ENCODE measurements around the gene SNCAIP. TPM values are rescaled to one million over a fixed set of nuclear protein-coding genes. Genes with fewer than 3 reads are reported as not detected.

SNCAIP gene
- total and polyA plus RNA-seq, 7 donors: 0.18 to 0.87 (median 0.38) TPM

DNA sequence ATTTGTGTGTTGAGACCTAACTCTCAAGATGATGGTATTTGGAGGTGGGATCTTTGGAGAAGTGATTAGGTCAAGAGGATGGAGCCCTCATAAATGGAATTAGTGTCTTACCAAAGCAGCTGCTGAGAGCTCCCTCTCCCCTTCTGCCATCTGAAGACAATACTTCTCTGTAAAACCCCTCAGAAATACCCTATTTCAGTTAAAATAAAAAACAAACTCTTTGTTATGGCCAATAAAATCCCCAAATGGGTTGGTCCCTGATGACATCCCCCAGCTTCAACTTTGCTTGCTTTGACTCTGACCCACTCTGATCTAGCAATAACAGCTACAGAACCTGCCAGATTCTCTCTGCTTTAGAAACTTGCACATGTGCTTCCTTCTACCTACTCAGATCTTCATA, 100.9 kb downstream of the SNCAIP start:
- no peak for DNase-seq
- TF ChIP-seq, protein P1, sequence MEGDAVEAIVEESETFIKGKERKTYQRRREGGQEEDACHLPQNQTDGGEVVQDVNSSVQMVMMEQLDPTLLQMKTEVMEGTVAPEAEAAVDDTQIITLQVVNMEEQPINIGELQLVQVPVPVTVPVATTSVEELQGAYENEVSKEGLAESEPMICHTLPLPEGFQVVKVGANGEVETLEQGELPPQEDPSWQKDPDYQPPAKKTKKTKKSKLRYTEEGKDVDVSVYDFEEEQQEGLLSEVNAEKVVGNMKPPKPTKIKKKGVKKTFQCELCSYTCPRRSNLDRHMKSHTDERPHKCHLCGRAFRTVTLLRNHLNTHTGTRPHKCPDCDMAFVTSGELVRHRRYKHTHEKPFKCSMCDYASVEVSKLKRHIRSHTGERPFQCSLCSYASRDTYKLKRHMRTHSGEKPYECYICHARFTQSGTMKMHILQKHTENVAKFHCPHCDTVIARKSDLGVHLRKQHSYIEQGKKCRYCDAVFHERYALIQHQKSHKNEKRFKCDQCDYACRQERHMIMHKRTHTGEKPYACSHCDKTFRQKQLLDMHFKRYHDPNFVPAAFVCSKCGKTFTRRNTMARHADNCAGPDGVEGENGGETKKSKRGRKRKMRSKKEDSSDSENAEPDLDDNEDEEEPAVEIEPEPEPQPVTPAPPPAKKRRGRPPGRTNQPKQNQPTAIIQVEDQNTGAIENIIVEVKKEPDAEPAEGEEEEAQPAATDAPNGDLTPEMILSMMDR (IDR thresholded peaks at IDR 0.05): no peak
- no peak for ATAC-seq
- Histone ChIP-seq H3K4me1 (no peaks in the 10 kb centered on the region), H3K27me3 (ENCODE audit: insufficient read depth in 3 of 3, low read length in 2 of 3) (no peaks in the 10 kb centered on the region), H3K4me3 (no peak overlapping the region), H3K36me3 (ENCODE audit: insufficient read depth in 1 of 2, low read depth in 1 of 2) (no peaks in the 10 kb centered on the region), H3K27ac (no peak overlapping the region), H3K9me3 (no peaks in the 10 kb centered on the region)
- intact Hi-C loops (cut with DNase I): loop anchor here in 1 of 2 donors (10.0 kb wide), 1 partner anchor 218 kb away; no protein-coding TSS in a partner anchor

DNA sequence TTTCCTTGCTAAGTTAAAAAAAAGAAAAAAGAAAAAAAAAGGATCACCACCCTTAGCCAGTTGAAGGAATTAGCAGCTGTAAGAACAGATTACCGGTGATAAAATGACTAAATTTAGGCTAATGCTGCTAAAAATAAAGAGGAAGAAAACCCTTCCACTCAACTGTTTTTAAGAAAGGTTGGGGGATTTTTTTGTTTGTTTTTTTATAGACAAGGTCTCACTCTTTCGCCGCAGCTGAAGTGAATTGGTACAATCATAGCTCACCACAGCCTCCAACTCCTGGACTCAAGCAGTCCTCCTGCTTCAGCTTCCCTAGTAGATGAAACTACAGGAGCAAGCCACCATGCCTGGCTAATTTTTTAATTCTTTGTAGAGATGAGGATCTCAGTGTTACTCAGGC, 101.7 kb downstream of the SNCAIP start:
- H3K27ac ChIP-seq: no peak overlapping the region
- WGBS, 3 donors: 74 to 78% (median 75%) methylated on average over 3 of the region's 3 CpGs
- ATAC-seq (no peak), DNase-seq (no peak)
- TF ChIP-seq, protein P1 (IDR thresholded peaks at IDR 0.05): no peak
- H3K4me3 ChIP-seq: no peak overlapping the region
- H3K9me3 ChIP-seq: no peaks in the 10 kb centered on the region
- H3K36me3 ChIP-seq (ENCODE audit: insufficient read depth in 1 of 2, low read depth in 1 of 2): no peaks in the 10 kb centered on the region
- intact Hi-C loops (cut with DNase I): loop anchor here in 1 of 2 donors (10.0 kb wide), 1 partner anchor 219 kb away; no protein-coding TSS in a partner anchor
- H3K27me3 ChIP-seq (ENCODE audit: insufficient read depth in 3 of 3, low read length in 2 of 3): no peaks in the 10 kb centered on the region
- no peaks in the 10 kb centered on the region for H3K4me1 ChIP-seq

DNA sequence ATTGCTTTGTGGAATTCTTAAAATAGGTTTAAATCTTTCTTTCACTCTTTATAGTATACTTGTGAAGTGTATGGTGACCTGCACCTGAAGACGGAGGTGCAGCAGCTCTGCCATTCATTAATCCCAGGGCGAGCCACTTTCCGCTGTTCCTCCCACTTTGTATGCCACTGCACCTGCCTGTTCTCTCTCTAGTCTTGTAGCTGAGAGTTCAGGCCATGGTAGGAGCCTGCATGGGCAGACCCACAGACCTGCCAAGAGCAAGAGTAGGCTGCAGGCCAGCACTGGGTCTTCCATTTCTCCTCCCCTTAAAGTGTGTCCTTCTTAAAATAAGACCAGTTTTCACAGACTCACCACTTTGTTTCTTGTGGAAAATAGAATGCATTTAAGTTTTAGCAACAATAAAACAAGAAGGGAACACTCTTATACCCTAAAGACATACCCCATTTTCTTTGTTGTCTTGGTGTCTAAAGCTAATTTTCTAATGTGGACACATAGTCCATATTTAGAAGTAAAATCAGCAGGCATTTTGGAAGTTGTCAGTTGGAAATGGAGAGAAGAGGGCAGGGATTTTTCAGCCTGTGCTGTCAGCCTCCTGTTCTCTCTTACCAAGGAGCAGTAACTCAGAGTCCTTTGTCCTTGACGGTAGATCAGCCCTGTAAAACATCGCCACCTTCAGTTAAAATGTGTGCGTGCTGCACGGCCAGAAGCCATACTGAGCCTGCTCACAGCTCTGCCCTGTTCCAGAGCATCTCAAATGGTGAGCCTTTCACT, 103.2 kb downstream of the SNCAIP start:
- no peaks in the 10 kb centered on the region for H3K27me3 ChIP-seq (ENCODE audit: insufficient read depth in 3 of 3, low read length in 2 of 3)
- intact Hi-C loops (cut with DNase I): loop anchor here in 1 of 2 donors (10.0 kb wide), 1 partner anchor 220 kb away; no protein-coding TSS in a partner anchor
- H3K27ac ChIP-seq: no peak overlapping the region
- no peaks in the 10 kb centered on the region for H3K36me3 ChIP-seq (ENCODE audit: insufficient read depth in 1 of 2, low read depth in 1 of 2)
- H3K4me3 ChIP-seq: no peak overlapping the region
- no peaks in the 10 kb centered on the region for H3K4me1 ChIP-seq
- DNase-seq: peak; percentile 20 to 46
- no peak for ATAC-seq
- WGBS, 3 donors: 41 to 43% (median 42%) methylated on average over 7 of the region's 7 CpGs
- H3K9me3 ChIP-seq: no peaks in the 10 kb centered on the region
- TF ChIP-seq, protein P1 (IDR thresholded peaks at IDR 0.05): peak; percentile 32

DNA sequence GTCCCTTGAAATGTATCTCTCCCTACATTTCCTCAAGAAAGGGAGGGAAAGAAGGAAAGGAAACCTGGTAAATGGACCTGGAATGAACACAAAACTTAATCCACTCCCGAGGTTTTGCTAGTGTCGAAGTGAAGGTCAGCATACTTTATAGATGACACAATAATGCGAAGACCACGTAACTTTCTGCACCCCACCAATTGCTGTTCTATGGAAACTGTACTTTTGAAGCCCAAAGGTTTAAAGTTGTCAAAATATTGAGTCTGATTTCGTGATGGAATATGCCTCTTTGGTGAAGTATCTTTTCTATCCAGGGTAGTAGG, 103.7 kb downstream of the SNCAIP start:
- ATAC-seq (no peak), DNase-seq (no peak)
- intact Hi-C loops (cut with DNase I): loop anchor here in 1 of 2 donors (10.0 kb wide), 1 partner anchor 221 kb away; no protein-coding TSS in a partner anchor
- Histone ChIP-seq H3K9me3 (no peaks in the 10 kb centered on the region), H3K4me1 (no peaks in the 10 kb centered on the region), H3K27me3 (ENCODE audit: insufficient read depth in 3 of 3, low read length in 2 of 3) (no peaks in the 10 kb centered on the region), H3K27ac (no peak overlapping the region), H3K4me3 (no peak overlapping the region), H3K36me3 (ENCODE audit: insufficient read depth in 1 of 2, low read depth in 1 of 2) (no peaks in the 10 kb centered on the region)
- 72 to 83% (median 77%) methylated on average over 5 of the region's 5 CpGs for WGBS, 3 donors
- TF ChIP-seq, protein P1 (IDR thresholded peaks at IDR 0.05): no peak
